NCI-H2171 (cell line): Measurements from ENCODE around the gene TRIM67.
A peak's percentile ranks its signal among the peaks of the same experiment; 100 is the strongest.

ENCODE experiments used
- DNase-seq: peaks from one replicate; lab custom pipeline; 2025; lab: John Stamatoyannopoulos, UW

TRIM67 gene

DNA sequence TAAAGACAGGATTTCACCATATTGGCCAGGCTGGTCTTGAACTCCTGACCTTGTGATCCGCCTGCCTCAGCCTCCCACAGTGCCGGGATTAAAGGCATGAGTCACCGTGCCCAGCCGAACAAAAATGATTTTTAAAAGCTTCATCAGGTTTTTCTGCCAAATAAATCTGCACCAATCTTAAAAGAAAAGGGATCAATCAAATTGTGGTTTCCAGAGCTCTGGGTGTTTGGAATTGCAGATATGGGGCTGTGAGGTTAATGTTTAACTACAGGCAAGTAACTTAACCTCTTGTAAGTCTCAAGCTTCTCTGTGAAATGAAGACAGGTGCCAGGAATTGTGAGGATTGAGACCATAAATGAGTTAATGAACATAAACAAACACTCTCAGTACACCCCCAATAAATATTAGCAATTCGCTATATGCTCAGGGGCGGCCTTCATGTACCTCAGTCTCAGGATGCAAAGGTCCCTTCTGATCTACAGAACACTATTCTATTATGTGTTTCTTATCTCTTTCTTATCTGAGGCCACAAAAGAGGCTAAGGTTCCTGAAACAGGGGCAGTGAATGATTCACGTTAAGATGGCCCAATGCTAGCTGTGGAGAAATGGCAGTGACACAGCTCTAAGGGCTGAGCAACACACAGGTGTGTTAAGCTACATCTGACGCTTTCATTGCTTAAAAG lies 72.0 kb downstream of the TRIM67 start:
- no peak for DNase-seq

GRCh38 chr1:231234506-231234905 lies 72.6 kb downstream of the TRIM67 start:
- no peak for DNase-seq

DNA sequence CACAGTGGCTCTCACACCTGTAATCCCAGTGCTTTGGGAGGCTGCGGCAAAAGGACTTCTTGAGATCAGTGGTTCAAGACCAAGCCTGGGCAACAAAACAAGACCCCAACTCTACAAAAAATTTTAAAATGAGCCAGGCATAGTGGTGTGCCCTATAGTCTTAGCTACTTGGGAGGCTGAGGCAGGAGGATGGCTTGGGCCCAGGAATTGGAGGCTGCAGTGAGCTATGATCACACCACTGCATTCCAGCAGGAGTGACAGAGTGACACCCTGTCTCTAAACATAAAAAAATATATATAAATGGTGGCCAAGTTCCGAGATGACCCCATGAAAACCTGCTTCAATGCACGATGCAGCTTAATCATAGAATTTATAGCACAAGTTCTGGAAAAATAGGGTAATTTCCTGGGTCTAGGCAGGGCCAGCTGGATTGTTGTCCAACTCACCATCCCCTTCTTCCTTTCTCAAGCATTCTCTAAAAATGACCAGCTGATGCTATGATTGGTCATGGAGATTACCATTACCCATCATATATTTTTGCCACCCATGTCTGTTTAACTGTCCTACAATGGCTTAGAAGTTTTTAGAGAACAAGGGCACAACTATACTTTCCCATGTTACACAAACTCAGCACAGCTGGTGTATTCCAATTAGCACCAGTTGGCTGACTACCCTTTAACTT lies 73.8 kb downstream of the TRIM67 start:
- DNase-seq = no peak

DNA sequence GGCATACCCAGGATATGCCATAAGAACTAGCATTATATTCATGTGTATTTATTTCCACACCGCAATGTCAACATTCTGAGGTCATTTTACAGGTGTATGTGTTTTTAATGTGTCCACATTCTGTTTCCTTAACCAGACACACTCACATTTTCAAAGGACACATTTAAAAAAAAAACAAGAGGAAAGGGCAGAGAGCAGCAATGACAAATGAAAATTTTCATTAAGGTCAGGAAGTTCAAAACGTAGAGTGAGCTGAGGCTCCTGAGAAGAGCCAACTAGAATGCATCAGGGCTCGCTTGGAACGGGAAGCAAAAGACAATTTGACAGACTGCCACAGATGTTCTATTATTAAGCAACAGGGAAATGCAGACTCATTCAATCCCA lies 74.3 kb downstream of the TRIM67 start:
- DNase-seq = no peak

- no peak for DNase-seq
Measured at GRCh38 chr1:231236938-231237337, 75.1 kb downstream of the TRIM67 start.

- no peak for DNase-seq
Measured at GRCh38 chr1:231238298-231238697, 76.4 kb downstream of the TRIM67 start.

GRCh38 chr1:231240531-231240882 lies 78.6 kb downstream of the TRIM67 start:
- DNase-seq = no peak

GRCh38 chr1:231240883-231241735 lies 79.3 kb downstream of the TRIM67 start, which contains the start of gene GNPAT:
GNPAT (plus strand) TSS chr1:231241212; CDS start chr1:231241379, 167 bp downstream.
- peak; percentile 80 for DNase-seq

DNA sequence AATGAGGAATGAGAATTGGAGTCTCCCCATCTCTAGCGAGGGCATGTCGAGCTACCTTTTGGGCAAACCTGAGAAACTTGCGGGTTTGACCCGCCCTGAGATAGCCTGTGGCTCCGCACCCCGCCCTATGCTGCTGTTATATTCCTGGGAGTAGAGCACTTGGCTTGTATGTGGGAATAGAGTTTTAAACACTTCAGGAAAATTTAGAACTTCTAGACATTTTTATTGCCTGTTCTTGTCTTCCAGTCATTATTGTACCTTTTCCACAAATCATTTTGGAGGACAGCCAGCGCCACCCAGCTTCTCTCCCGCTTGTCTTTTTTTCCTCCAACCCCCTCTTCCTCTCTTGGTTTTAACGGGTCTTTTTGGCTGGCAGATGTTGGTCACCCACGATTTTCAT lies 79.9 kb downstream of the TRIM67 start:
- DNase-seq = peak; percentile 4

GRCh38 chr1:231242516-231243198 lies 80.8 kb downstream of the TRIM67 start:
- DNase-seq = no peak

- DNase-seq = no peak
Measured at GRCh38 chr1:231248778-231249177, 86.9 kb downstream of the TRIM67 start.

DNA sequence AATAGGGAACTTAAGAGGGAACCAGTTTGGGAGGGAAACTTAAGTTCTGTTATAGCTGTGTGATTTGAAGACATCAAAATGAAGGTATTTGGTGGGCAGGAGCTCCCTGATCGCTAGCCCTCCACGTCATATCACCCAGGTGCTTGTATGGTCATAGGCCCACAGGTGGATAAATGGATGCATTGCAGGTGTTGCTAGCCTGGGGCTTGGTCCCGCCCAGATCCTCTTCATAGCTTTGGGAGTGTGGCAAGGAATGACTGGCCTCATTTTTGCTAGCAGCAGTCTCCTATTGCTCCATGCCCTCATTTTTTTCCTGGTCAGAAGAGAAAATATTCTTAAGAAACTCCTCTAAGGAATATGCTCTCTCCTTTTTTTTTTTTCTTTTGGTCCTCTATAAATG lies 90.5 kb downstream of the TRIM67 start:
- no peak for DNase-seq

DNA sequence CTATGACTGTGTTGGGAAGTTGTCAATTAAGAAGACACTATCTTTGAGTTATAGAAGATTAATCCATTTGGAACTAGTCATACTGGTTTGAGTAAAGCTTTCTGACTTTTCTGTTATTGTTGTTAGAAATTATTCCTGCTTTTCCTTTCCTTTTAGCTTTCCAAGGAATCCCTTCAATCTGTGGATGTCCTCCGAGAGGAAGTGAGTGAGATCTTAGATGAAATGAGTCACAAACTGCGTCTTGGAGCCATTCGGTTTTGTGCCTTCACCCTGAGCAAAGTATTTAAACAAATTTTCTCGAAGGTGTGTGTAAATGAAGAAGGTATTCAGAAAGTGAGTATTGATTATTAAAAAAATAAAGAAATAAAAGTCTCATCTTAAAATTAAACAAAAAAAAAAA lies 98.5 kb downstream of the TRIM67 start:
- no peak for DNase-seq

- DNase-seq = no peak
Measured at GRCh38 chr1:231264642-231265041, 102.8 kb downstream of the TRIM67 start.

DNA sequence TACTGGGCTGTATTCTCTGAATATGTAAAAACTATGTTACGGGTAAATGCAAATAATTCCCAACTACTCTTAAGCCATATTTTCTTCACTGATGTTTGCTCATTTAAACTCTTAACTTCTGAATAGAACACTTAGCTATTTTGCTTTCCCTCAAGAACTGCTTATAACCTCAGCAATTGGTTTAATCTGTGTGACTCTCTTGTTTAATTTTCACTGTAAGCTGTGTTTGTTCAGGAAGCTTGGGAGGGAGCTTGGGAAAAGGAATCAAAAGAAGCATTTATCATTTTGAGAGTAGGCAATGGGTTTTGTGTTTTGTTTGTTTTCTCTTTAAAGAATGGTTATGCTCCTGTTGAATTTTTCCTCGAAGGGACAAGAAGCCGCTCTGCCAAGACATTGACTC lies 103.5 kb downstream of the TRIM67 start:
- no peak for DNase-seq

DNA sequence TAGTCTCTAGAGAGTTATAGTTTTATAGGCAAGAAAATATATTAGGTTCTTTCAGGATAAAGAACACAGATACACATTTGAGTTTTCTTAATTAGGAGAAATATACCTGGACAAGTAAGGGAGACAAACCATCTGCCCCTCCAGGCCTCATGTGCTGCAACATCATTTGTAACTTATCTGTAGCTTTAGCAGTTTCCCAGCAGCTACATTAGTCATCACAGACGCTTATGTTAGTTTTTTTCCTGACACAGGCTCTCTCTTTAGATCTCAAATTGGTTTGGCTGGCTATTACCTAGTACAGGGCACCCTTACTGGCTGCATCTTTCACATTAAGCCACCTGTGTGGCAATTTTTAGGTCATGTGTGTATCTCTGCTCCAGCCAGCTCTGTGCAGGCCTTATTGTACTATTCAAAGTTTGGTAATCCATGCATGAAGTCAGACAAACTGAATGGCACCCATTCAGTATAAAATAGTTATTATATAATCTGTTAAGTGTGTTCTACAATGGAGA lies 105.0 kb downstream of the TRIM67 start:
- no peak for DNase-seq
